Measurements from ENCODE around the gene BDKRB2.

BDKRB2 gene

GRCh38 chr14:96255501-96256366 is 51.1 kb downstream of the BDKRB2 start, which contains the start of gene BDKRB1:
TSS of gene BDKRB1 (plus strand) at chr14:96256210. CDS start at chr14:96263683, 7,473 bp downstream.
- DNase-seq: no peak

GRCh38 chr14:96256407-96256806 is 51.8 kb downstream of the BDKRB2 start:
- no peak for DNase-seq

- no peak for DNase-seq
Measured at GRCh38 chr14:96257056-96257455, 52.4 kb downstream of the BDKRB2 start.

GRCh38 chr14:96257900-96258299 is 53.3 kb downstream of the BDKRB2 start:
- DNase-seq: no peak

GRCh38 chr14:96260341-96260821 is 55.7 kb downstream of the BDKRB2 start:
- DNase-seq: no peak

- DNase-seq: no peak
Measured at GRCh38 chr14:96261053-96261452, 56.4 kb downstream of the BDKRB2 start.

GRCh38 chr14:96261772-96262655 is 57.4 kb downstream of the BDKRB2 start:
- no peak for DNase-seq

- DNase-seq: no peak
Measured at GRCh38 chr14:96263347-96264199, 58.9 kb downstream of the BDKRB2 start.

- no peak for DNase-seq
Measured at GRCh38 chr14:96264200-96264553, 59.5 kb downstream of the BDKRB2 start.

- no peak for DNase-seq
Measured at GRCh38 chr14:96264853-96265252, 60.2 kb downstream of the BDKRB2 start.

- no peak for DNase-seq
Measured at GRCh38 chr14:96265383-96266095, 60.9 kb downstream of the BDKRB2 start.

GRCh38 chr14:96267336-96267735 is 62.7 kb downstream of the BDKRB2 start:
- no peak for DNase-seq

- no peak for DNase-seq
Measured at GRCh38 chr14:96267916-96268315, 63.3 kb downstream of the BDKRB2 start.

- no peak for DNase-seq
Measured at GRCh38 chr14:96268431-96269358, 64.1 kb downstream of the BDKRB2 start.

- no peak for DNase-seq
Measured at GRCh38 chr14:96269359-96269710, 64.7 kb downstream of the BDKRB2 start.

- no peak for DNase-seq
Measured at GRCh38 chr14:96270565-96271420, 66.2 kb downstream of the BDKRB2 start.

- DNase-seq: no peak
Measured at GRCh38 chr14:96271421-96271762, 66.8 kb downstream of the BDKRB2 start.

GRCh38 chr14:96272777-96273473 is 68.3 kb downstream of the BDKRB2 start:
- DNase-seq: no peak

GRCh38 chr14:96273629-96274028 is 69.0 kb downstream of the BDKRB2 start:
- no peak for DNase-seq
